CD4-positive, alpha-beta T cell treated with Interleukin-12 subunit alpha and Interleukin-12 subunit beta, for 1 hour (primary cell): ENCODE measurements around the gene ZFP36L2.

Source experiments
- DNase-seq: peaks from one replicate; pipeline ENCODE4 v3.0.0-alpha.2; 2020

ZFP36L2 gene

GRCh38 chr2:43222475-43223309 is 3.7 kb downstream of the ZFP36L2 start:
- peak; percentile 29 for DNase-seq

GRCh38 chr2:43221763-43222474 is 4.5 kb downstream of the ZFP36L2 start:
- DNase-seq = peak; percentile 61

- DNase-seq = peak; percentile 42
Measured at GRCh38 chr2:43221124-43221762, 5.2 kb downstream of the ZFP36L2 start.

- DNase-seq = no peak
Measured at GRCh38 chr2:43220760-43221123, 5.7 kb downstream of the ZFP36L2 start.

GRCh38 chr2:43220229-43220751 is 6.1 kb downstream of the ZFP36L2 start:
- no peak for DNase-seq

- DNase-seq = peak; percentile 85
Measured at GRCh38 chr2:43219383-43220228, 6.8 kb downstream of the ZFP36L2 start.

- peak; percentile 90 for DNase-seq
Measured at GRCh38 chr2:43218702-43219382, 7.6 kb downstream of the ZFP36L2 start.

- DNase-seq = no peak
Measured at GRCh38 chr2:43218155-43218701, 8.2 kb downstream of the ZFP36L2 start.

GRCh38 chr2:43217228-43218154 is 8.9 kb downstream of the ZFP36L2 start:
- no peak for DNase-seq

GRCh38 chr2:43216629-43217028 is 9.8 kb downstream of the ZFP36L2 start:
- no peak for DNase-seq

GRCh38 chr2:43215673-43216255 is 10.6 kb downstream of the ZFP36L2 start:
- no peak for DNase-seq

- no peak for DNase-seq
Measured at GRCh38 chr2:43214253-43214652, 12.2 kb downstream of the ZFP36L2 start.

- no peak for DNase-seq
Measured at GRCh38 chr2:43212931-43213330, 13.5 kb downstream of the ZFP36L2 start.

- DNase-seq = no peak
Measured at GRCh38 chr2:43212216-43212835, 14.1 kb downstream of the ZFP36L2 start.

GRCh38 chr2:43210467-43211303 is 15.7 kb downstream of the ZFP36L2 start:
- no peak for DNase-seq

GRCh38 chr2:43210125-43210466 is 16.3 kb downstream of the ZFP36L2 start:
- DNase-seq = no peak

GRCh38 chr2:43209204-43209717 is 17.1 kb downstream of the ZFP36L2 start:
- no peak for DNase-seq

- DNase-seq = no peak
Measured at GRCh38 chr2:43207553-43208300, 18.7 kb downstream of the ZFP36L2 start.
